Fibroblast of lung (primary cell): ENCODE data around the gene MRPS33.

Source experiments
- EZH2 ChIP-seq: IDR thresholded peaks from 2 replicates; pipeline ENCODE4 v1.5.1; 2012; ENCODE audit warnings: low read length, control low read depth, mild to moderate bottlenecking; ENCODE audit errors: missing control alignments
- TF ChIP-seq, protein P1 (sequence below), 2 donors: IDR thresholded peaks in 1 of 2; conservative IDR thresholded peaks in 1 of 2; 1 replicate in 1 of 2; 2 replicates in 1 of 2; pipeline ENCODE4 v1.5.1; 2011 to 2012; ENCODE audit warnings: low read length in 2 of 2, control low read depth in 1 of 2, inconsistent platforms in 1 of 2, low read depth in 1 of 2, mild to moderate bottlenecking in 1 of 2

DNA sequence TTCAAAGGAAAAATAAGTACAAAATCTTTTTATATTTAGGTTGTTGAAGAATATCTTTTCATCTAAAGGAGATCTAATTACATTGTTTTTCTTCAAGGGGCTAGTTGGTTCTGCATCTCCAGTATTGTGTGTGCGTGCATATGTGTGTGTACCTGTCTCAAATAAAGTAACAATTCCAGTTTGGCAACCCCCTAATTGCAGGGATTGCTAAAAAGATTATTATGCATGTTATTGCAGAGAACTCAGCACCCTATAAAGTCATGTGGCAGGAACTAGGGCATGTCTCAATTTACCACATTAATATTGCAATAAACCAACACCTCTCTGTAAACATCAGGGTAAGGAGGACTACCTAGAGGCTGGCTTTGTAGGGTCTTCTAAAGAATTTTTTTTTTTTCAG, 37.0 kb downstream of the MRPS33 start:
- TF ChIP-seq, protein P1, sequence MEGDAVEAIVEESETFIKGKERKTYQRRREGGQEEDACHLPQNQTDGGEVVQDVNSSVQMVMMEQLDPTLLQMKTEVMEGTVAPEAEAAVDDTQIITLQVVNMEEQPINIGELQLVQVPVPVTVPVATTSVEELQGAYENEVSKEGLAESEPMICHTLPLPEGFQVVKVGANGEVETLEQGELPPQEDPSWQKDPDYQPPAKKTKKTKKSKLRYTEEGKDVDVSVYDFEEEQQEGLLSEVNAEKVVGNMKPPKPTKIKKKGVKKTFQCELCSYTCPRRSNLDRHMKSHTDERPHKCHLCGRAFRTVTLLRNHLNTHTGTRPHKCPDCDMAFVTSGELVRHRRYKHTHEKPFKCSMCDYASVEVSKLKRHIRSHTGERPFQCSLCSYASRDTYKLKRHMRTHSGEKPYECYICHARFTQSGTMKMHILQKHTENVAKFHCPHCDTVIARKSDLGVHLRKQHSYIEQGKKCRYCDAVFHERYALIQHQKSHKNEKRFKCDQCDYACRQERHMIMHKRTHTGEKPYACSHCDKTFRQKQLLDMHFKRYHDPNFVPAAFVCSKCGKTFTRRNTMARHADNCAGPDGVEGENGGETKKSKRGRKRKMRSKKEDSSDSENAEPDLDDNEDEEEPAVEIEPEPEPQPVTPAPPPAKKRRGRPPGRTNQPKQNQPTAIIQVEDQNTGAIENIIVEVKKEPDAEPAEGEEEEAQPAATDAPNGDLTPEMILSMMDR (conservative IDR thresholded peaks at IDR 0.05 in 1 of 2, IDR thresholded peaks at IDR 0.05 in 1 of 2; ENCODE audit: low read depth in 1 of 2, low read length in 2 of 2), result no peak
- no peak for TF ChIP-seq EZH2
